HL-60 (cell line): Measurements from ENCODE around the gene AQP3.

Experiments used
- DNase-seq, 2 experiments: peaks; one replicate each; pipeline ENCODE4 v3.0.0-alpha.2; 2010 to 2020; ENCODE audit warnings: low read depth in 1 of 2, low spot score in 1 of 2
- H3K27ac ChIP-seq: fragments of 250-450 bp; sonication (Bioruptor Pico); replicated peaks from 2 replicates; pipeline ENCODE4 v1.5.1; 2020; ENCODE audit warnings: mild to moderate bottlenecking, moderate library complexity
- H3K27me3 ChIP-seq: fragments of 250-450 bp; sonication (Bioruptor Pico); 2 replicates; pipeline ENCODE4 v1.5.1; 2021; ENCODE audit warnings: mild to moderate bottlenecking, moderate library complexity; ENCODE audit not compliant: insufficient read depth, poor library complexity, severe bottlenecking
- H3K4me3 ChIP-seq: replicated peaks from 2 replicates; pipeline ENCODE4 v1.5.1; 2011; ENCODE audit warnings: mild to moderate bottlenecking, control low read depth, low read length; ENCODE audit not compliant: insufficient read depth
- GABPA ChIP-seq: IDR thresholded peaks from 2 replicates; pipeline ENCODE4 v1.6.1; 2012; ENCODE audit warnings: low read depth
- POLR2AphosphoS5 ChIP-seq: IDR thresholded peaks from 2 replicates; pipeline ENCODE4 v1.6.1; 2012; ENCODE audit warnings: low read depth
- SPI1 ChIP-seq: IDR thresholded peaks from 2 replicates; pipeline ENCODE4 v1.6.1; 2012; ENCODE audit warnings: low read depth, mild to moderate bottlenecking, borderline replicate concordance
- TF ChIP-seq, protein P1 (sequence below): IDR thresholded peaks from 2 replicates; pipeline ENCODE4 v1.6.1; 2012; ENCODE audit warnings: low read depth; ENCODE audit not compliant: insufficient replicate concordance
- TF ChIP-seq, protein P2 (sequence below): IDR thresholded peaks from one replicate; pipeline ENCODE4 v1.5.1; 2011; ENCODE audit warnings: low read length, control low read depth, inconsistent platforms; ENCODE audit not compliant: insufficient read depth

Gene AQP3

DNA sequence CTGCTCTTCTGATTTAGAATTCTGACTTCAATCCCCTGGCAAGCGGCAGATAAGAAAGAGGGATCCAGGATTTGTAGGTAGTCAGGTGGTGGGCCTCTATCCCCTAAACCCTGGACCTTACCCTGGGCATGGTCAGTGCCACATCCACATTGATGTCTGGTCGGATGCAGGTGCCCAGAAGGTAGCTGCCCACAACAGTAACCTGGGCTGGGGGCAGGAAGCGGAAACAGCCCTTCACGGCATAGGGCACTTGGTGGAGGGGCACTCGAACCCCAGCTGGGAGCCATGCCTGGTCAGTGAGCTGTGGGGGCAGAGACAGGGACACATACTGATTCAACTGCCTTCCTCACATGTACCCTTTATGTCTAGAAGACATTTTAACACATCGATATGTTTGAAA is 22.5 kb upstream of the AQP3 start:
- H3K4me3 ChIP-seq = no peak overlapping the region
- TF ChIP-seq SPI1 (no peak), GABPA (no peak), POLR2AphosphoS5 (no peak)
- TF ChIP-seq, protein P1, sequence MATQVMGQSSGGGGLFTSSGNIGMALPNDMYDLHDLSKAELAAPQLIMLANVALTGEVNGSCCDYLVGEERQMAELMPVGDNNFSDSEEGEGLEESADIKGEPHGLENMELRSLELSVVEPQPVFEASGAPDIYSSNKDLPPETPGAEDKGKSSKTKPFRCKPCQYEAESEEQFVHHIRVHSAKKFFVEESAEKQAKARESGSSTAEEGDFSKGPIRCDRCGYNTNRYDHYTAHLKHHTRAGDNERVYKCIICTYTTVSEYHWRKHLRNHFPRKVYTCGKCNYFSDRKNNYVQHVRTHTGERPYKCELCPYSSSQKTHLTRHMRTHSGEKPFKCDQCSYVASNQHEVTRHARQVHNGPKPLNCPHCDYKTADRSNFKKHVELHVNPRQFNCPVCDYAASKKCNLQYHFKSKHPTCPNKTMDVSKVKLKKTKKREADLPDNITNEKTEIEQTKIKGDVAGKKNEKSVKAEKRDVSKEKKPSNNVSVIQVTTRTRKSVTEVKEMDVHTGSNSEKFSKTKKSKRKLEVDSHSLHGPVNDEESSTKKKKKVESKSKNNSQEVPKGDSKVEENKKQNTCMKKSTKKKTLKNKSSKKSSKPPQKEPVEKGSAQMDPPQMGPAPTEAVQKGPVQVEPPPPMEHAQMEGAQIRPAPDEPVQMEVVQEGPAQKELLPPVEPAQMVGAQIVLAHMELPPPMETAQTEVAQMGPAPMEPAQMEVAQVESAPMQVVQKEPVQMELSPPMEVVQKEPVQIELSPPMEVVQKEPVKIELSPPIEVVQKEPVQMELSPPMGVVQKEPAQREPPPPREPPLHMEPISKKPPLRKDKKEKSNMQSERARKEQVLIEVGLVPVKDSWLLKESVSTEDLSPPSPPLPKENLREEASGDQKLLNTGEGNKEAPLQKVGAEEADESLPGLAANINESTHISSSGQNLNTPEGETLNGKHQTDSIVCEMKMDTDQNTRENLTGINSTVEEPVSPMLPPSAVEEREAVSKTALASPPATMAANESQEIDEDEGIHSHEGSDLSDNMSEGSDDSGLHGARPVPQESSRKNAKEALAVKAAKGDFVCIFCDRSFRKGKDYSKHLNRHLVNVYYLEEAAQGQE = no peak
- TF ChIP-seq, protein P2, sequence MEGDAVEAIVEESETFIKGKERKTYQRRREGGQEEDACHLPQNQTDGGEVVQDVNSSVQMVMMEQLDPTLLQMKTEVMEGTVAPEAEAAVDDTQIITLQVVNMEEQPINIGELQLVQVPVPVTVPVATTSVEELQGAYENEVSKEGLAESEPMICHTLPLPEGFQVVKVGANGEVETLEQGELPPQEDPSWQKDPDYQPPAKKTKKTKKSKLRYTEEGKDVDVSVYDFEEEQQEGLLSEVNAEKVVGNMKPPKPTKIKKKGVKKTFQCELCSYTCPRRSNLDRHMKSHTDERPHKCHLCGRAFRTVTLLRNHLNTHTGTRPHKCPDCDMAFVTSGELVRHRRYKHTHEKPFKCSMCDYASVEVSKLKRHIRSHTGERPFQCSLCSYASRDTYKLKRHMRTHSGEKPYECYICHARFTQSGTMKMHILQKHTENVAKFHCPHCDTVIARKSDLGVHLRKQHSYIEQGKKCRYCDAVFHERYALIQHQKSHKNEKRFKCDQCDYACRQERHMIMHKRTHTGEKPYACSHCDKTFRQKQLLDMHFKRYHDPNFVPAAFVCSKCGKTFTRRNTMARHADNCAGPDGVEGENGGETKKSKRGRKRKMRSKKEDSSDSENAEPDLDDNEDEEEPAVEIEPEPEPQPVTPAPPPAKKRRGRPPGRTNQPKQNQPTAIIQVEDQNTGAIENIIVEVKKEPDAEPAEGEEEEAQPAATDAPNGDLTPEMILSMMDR = no peak
- DNase-seq = no peak
- H3K27me3 ChIP-seq = no peaks in the 10 kb centered on the region
- H3K27ac ChIP-seq = no peak overlapping the region

DNA sequence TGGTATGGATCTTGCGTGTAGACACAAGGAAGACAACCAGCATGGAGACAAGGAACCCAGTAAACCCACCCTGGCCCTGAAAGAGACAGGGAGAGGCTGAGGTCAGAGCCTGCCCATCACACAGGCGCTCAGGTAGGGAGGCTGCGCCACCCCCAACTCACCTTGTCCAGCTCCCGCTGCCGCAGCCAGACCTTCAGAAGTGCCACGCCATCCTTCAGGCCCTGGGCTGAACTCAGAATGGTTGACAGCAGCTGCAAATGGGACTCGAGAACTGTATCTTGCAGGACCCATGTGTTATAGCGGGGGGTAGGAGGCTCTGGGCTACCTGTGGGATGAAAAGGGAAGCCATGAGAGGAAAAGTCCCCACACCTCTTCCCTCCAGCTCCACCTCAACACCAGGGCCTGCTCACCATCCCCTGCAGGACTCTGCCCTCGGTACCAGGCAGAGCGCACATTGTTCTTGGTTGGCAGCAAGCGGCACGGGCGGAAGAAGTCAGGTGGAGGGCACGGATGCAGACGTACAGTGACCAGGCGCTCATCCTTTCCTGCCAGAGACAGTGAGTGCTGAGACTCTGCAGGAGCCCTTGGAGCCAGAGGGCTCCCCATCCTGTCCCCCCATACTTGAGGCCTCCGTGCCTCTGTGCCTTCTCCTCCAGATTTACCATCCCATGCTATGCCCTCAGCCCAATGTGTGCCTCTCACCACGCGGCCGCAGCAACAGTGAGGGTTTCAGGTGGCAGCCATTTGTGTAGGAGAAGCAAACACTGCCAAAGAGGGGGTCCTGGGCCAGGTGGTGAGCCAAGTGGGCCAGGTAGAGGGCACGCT is 21.6 kb upstream of the AQP3 start:
- TF ChIP-seq, protein P2 = no peak
- TF ChIP-seq SPI1 = no peak
- TF ChIP-seq POLR2AphosphoS5 = no peak
- TF ChIP-seq, protein P1 = no peak
- no peak for TF ChIP-seq GABPA
- DNase-seq = no peak

DNA sequence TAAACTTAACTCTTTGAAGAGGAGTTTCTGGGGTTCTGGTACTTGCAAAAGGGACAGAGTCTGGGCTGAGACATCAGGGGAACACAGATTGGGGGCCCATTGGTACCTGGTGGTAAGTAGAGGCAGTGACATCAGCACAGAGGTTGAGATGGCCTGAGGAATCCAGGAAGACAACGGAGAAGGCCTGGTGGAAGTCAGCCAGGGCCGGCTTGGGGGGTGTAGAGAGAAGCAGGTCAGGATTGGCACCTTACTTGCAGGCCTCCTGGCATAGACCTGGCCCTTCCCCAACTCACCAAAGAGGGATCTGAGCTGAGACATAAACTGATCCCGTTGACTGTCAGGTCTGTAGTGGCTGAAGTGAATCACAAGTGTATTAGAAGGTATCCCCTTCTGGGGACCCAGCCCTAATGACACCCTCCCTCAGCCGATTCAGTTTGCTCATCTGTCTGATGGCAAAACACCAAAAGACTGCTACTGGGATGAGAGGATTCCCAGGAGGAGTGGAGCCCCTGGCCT is 20.9 kb upstream of the AQP3 start:
- H3K4me3 ChIP-seq = no peak overlapping the region
- TF ChIP-seq, protein P1 = no peak
- TF ChIP-seq GABPA (no peak), POLR2AphosphoS5 (no peak), SPI1 (no peak)
- TF ChIP-seq, protein P2 = no peak
- no peak for DNase-seq
- no peak overlapping the region for H3K27ac ChIP-seq
- no peaks in the 10 kb centered on the region for H3K27me3 ChIP-seq

More for the DNA sequence above, 21.6 kb upstream of the AQP3 start:
- H3K27me3 ChIP-seq = no peaks in the 10 kb centered on the region
- H3K4me3 ChIP-seq = no peak overlapping the region
- no peak overlapping the region for H3K27ac ChIP-seq
